HepG2 (cell line): ENCODE data around the gene TMEM253. TPM values are rescaled to one million over a fixed set of nuclear protein-coding genes. Genes with fewer than 3 reads are reported as not detected.
A peak's percentile ranks its signal among the peaks of the same experiment; 100 is the strongest.

Source experiments
- ARID5B ChIP-seq: IDR thresholded peaks from 2 replicates; pipeline ENCODE4 v1.4.0; 2020; ENCODE audit warnings: mild to moderate bottlenecking, missing genetic modification reagents
- ASH2L ChIP-seq: fragments of 300-600, 200-600 bp; sonication (generic); IDR thresholded peaks from 2 replicates; pipeline ENCODE4 v1.7.0; 2017; ENCODE audit warnings: low read depth, mild to moderate bottlenecking, moderate library complexity, mixed read lengths, low read length; ENCODE audit not compliant: insufficient read length
- BHLHE40 ChIP-seq: IDR thresholded peaks from 2 replicates; pipeline ENCODE4 v1.6.1; 2011; ENCODE audit warnings: low read length, improper control_type of control experiment
- E2F1 ChIP-seq: sonication (generic); formaldehyde crosslinking; IDR thresholded peaks from 2 replicates; pipeline ENCODE4 v1.5.0; 2020; ENCODE audit warnings: missing genetic modification reagents
- ESRRA ChIP-seq: sonication (generic); formaldehyde crosslinking; IDR thresholded peaks from 2 replicates; pipeline ENCODE4 v1.5.1; 2020; ENCODE audit warnings: mild to moderate bottlenecking, low read depth, missing genetic modification reagents
- FOXK2 ChIP-seq: fragments of 450-650 bp; IDR thresholded peaks from 2 replicates; pipeline ENCODE4 v1.6.1; 2016
- HINFP ChIP-seq: sonication (generic); formaldehyde crosslinking; IDR thresholded peaks from 2 replicates; pipeline ENCODE4 v1.4.0; 2020; ENCODE audit warnings: low read depth, mild to moderate bottlenecking, missing genetic modification reagents
- JUNB ChIP-seq: sonication (generic); formaldehyde crosslinking; IDR thresholded peaks from 2 replicates; pipeline ENCODE4 v1.8.0; 2022; ENCODE audit warnings: missing genetic modification reagents, mild to moderate bottlenecking, borderline replicate concordance
- KDM1A ChIP-seq: IDR thresholded peaks from 2 replicates; pipeline ENCODE4 v1.6.1; 2016; ENCODE audit warnings: missing compliant biosample characterization
- LBX2 ChIP-seq: sonication (generic); formaldehyde crosslinking; IDR thresholded peaks from 2 replicates; pipeline ENCODE4 v1.5.0; 2020; ENCODE audit warnings: missing genetic modification reagents, mild to moderate bottlenecking, borderline replicate concordance
- MAFG ChIP-seq: sonication (generic); formaldehyde crosslinking; IDR thresholded peaks from 2 replicates; pipeline ENCODE4 v1.5.1; 2020; ENCODE audit warnings: mild to moderate bottlenecking, missing genetic modification reagents
- MED1 ChIP-seq: sonication (generic); formaldehyde crosslinking; IDR thresholded peaks from 2 replicates; pipeline ENCODE4 v1.4.0; 2020; ENCODE audit warnings: missing genetic modification reagents
- NCOR1 ChIP-seq: fragments of 200-600 bp; sonication (generic); IDR thresholded peaks from 2 replicates; pipeline ENCODE4 v1.7.0; 2017; ENCODE audit warnings: antibody characterized with exemption, low read length, borderline replicate concordance
- RORA ChIP-seq: sonication (generic); formaldehyde crosslinking; IDR thresholded peaks from 2 replicates; pipeline ENCODE4 v1.5.0; 2020; ENCODE audit warnings: mild to moderate bottlenecking, missing genetic modification reagents, moderate library complexity
- TCF7L2 ChIP-seq: IDR thresholded peaks from 2 replicates; pipeline ENCODE4 v1.6.1; 2011; ENCODE audit warnings: mild to moderate bottlenecking, low read depth, low read length, moderate library complexity
- ZBTB20 ChIP-seq: sonication (generic); formaldehyde crosslinking; IDR thresholded peaks from 2 replicates; pipeline ENCODE4 v1.8.1; 2023; ENCODE audit warnings: missing genetic modification reagents, low read depth, mild to moderate bottlenecking, borderline replicate concordance
- ZFP1 ChIP-seq: IDR thresholded peaks from 2 replicates; pipeline ENCODE4 v1.6.1; 2016
- ZFY ChIP-seq: sonication (generic); formaldehyde crosslinking; IDR thresholded peaks from 2 replicates; pipeline ENCODE4 v1.4.0; 2020; ENCODE audit warnings: missing genetic modification reagents
- ZNF101 ChIP-seq: sonication (generic); formaldehyde crosslinking; IDR thresholded peaks from 2 replicates; pipeline ENCODE4 v1.4.0; 2020; ENCODE audit warnings: mild to moderate bottlenecking, low read depth, missing genetic modification reagents, borderline replicate concordance
- ZNF136 ChIP-seq: sonication (generic); formaldehyde crosslinking; IDR thresholded peaks from 2 replicates; pipeline ENCODE4 v1.8.1; 2022; ENCODE audit warnings: low read depth, mild to moderate bottlenecking, moderate library complexity, missing genetic modification reagents
- ZNF460 ChIP-seq: sonication (generic); formaldehyde crosslinking; IDR thresholded peaks from 2 replicates; pipeline ENCODE4 v1.5.1; 2020; ENCODE audit warnings: missing genetic modification reagents, mild to moderate bottlenecking, borderline replicate concordance
- ZNF546 ChIP-seq: sonication (generic); formaldehyde crosslinking; conservative IDR thresholded peaks from 2 replicates; pipeline ENCODE4 v1.8.1; 2023; ENCODE audit warnings: mild to moderate bottlenecking, missing genetic modification reagents
- ZNF720 ChIP-seq: sonication (generic); formaldehyde crosslinking; IDR thresholded peaks from 2 replicates; pipeline ENCODE4 v1.4.0; 2020; ENCODE audit warnings: missing genetic modification reagents
- ZNF891 ChIP-seq: sonication (generic); formaldehyde crosslinking; IDR thresholded peaks from 2 replicates; pipeline ENCODE4 v1.5.0; 2020; ENCODE audit warnings: mild to moderate bottlenecking, missing genetic modification reagents
- polyA plus RNA-seq, 8 experiments: library from polyadenylated mRNA; depleted of rRNA in 3 of 8; stranded (reverse) in 7 of 8; unstranded in 1 of 8; fragments of >200 nt; fragmentation: Illumina TruSeq in 4 of 8; extraction: Trizol in 4 of 8; gene quantifications; 2 replicates each; pipeline versions ENCODE4 v1.2.1 to v1.2.3, GENCODE V29; 2011 to 2016; ENCODE audit warnings: low read depth in 4 of 8, missing spikeins in 1 of 8, mixed read lengths in 1 of 8; ENCODE audit not compliant: insufficient read depth in 1 of 8
- total RNA-seq, 5 experiments: library from RNA; depleted of rRNA; stranded (reverse); fragments of >200 nt; fragmentation: Illumina TruSeq; extraction: Trizol; gene quantifications; 2 replicates each; pipeline ENCODE4 v1.2.3, GENCODE V29; 2016; ENCODE audit warnings: low read depth in 1 of 5

TMEM253 gene
- total and polyA plus RNA-seq, 2 of the 13 experiments (the other 11 are each of a cell fraction or from before 2014, with no cell fraction given): 0.29 to 0.45 TPM

- TF ChIP-seq E2F1 (CRISPR knock-in tag): 0 out of 2 replicates have a peak, but pooled peaks have one; percentile 30
- TF ChIP-seq LBX2 (CRISPR knock-in tag): no peak
- no peak for TF ChIP-seq ZNF101 (CRISPR knock-in tag)
- TF ChIP-seq KDM1A: no peak
- 0 out of 2 replicates have a peak, but pooled peaks have one; percentile 17 for TF ChIP-seq HINFP (CRISPR knock-in tag)
- TF ChIP-seq ARID5B (CRISPR knock-in tag): no peak
- peak; percentile 29 for TF ChIP-seq MED1 (CRISPR knock-in tag)
- no peak for TF ChIP-seq RORA (CRISPR knock-in tag)
- TF ChIP-seq ASH2L: peak; percentile 49
- TF ChIP-seq ZNF546 (CRISPR knock-in tag): no peak
- no peak; the same call in 1 of the 2 replicates for TF ChIP-seq ZBTB20 (CRISPR knock-in tag)
- no peak for TF ChIP-seq FOXK2
- no peak for TF ChIP-seq ZNF136 (CRISPR knock-in tag)
- no peak; the same call in 1 of the 2 replicates for TF ChIP-seq ZFY (CRISPR knock-in tag)
- TF ChIP-seq BHLHE40: no peak
- TF ChIP-seq ZNF891 (CRISPR knock-in tag): peak; percentile 92
- TF ChIP-seq ZNF460 (CRISPR knock-in tag): no peak
- TF ChIP-seq ESRRA (CRISPR knock-in tag): no peak
- TF ChIP-seq MAFG: 0 out of 2 replicates have a peak, but pooled peaks have one; percentile 13
- TF ChIP-seq NCOR1: no peak
- no peak for TF ChIP-seq ZNF720 (CRISPR knock-in tag)
- TF ChIP-seq JUNB (CRISPR knock-in tag): no peak
- TF ChIP-seq ZFP1: no peak
- TF ChIP-seq TCF7L2: no peak
These were observed 30.1 kb upstream of the TMEM253 start (continued) for GRCh38 chr14:21070610-21071224.
